Peyer's patch (tissue), 4 donors: ENCODE data around the gene ATG10.
A peak's percentile ranks its signal among the peaks of the same experiment; 100 is the strongest.

Experiments
- POLR2A ChIP-seq, 2 donors: fragments of 450-650 bp; IDR thresholded peaks; one replicate each; pipeline ENCODE4 v1.5.1; 2017; ENCODE audit warnings: antibody characterized with exemption in 2 of 2, mild to moderate bottlenecking in 2 of 2, moderate library complexity in 2 of 2
- TF ChIP-seq, protein P1 (sequence below), 6 experiments: fragments of 450-650 bp in 4 of 6; fragments of 200-600 bp in 2 of 6; sonication (generic) in 1 of 6; IDR thresholded peaks; one replicate each; pipeline ENCODE4 v1.5.1; 2017 to 2019; ENCODE audit warnings: antibody characterized with exemption in 6 of 6, mild to moderate bottlenecking in 3 of 6, moderate library complexity in 1 of 6

DNA sequence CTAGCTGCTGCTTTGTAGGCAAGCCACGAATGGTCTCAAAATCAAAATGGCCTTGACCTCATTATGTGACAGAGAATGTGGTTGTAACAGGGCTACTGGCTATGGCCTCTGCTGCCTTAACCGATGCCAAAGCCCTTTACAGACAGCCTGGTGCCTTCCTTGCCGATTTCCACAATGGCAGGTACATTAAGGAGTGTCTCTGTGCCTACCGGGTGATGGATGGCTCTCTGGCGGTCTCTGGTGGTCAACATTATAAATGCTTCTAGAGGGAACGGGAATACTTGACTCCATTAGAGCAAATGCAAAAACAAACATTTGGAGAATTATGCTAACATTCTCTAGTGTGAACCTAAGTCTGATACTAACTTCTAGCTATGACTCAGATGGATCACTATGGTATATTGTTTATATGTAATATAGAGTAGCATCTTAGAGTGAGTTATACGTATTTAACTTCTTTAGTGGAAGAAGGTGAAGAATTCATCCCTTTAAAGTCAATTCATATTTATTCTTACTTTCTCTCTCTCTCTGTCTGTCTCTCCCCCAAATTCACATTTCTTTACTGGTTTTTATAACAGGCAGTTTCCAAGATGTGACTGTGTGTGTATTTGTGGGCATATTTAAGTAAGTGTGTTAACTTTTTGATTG, 253.8 kb downstream of the ATG10 start:
- TF ChIP-seq, protein P1, sequence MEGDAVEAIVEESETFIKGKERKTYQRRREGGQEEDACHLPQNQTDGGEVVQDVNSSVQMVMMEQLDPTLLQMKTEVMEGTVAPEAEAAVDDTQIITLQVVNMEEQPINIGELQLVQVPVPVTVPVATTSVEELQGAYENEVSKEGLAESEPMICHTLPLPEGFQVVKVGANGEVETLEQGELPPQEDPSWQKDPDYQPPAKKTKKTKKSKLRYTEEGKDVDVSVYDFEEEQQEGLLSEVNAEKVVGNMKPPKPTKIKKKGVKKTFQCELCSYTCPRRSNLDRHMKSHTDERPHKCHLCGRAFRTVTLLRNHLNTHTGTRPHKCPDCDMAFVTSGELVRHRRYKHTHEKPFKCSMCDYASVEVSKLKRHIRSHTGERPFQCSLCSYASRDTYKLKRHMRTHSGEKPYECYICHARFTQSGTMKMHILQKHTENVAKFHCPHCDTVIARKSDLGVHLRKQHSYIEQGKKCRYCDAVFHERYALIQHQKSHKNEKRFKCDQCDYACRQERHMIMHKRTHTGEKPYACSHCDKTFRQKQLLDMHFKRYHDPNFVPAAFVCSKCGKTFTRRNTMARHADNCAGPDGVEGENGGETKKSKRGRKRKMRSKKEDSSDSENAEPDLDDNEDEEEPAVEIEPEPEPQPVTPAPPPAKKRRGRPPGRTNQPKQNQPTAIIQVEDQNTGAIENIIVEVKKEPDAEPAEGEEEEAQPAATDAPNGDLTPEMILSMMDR (IDR thresholded peaks at IDR 0.05), result peak; percentile 65 to 84 (median 77)
- TF ChIP-seq POLR2A (IDR thresholded peaks at IDR 0.05), result no peak
